Gastroesophageal sphincter (tissue), 4 donors: ENCODE results near the gene C1orf21. TPM values are rescaled to one million over a fixed set of nuclear protein-coding genes. Genes with fewer than 3 reads are reported as not detected.

ENCODE experiments used
- ATAC-seq: fragments of 150-250 bp; one replicate; pipeline ENCODE4 v1.9.1; 2016; ENCODE audit warnings: mild to moderate bottlenecking, moderate library complexity
- H3K27ac ChIP-seq, 4 donors: fragments of 200-600 bp; sonication (generic) in 3 of 4; 1 replicate in 3 of 4; 2 replicates in 1 of 4; pipeline ENCODE4 v1.5.1; 2016 to 2019
- H3K27me3 ChIP-seq: fragments of 200-600 bp; sonication (generic); one replicate; pipeline ENCODE4 v1.5.1; 2019
- H3K36me3 ChIP-seq, 2 donors: fragments of 200-600 bp; sonication (generic); one replicate each; pipeline ENCODE4 v1.5.1; 2019; ENCODE audit warnings: control low read depth in 1 of 2
- H3K4me1 ChIP-seq, 3 donors: fragments of 200-600 bp; sonication (generic); 1 replicate in 2 of 3; 2 replicates in 1 of 3; pipeline ENCODE4 v1.5.1; 2016 to 2019; ENCODE audit warnings: control low read depth in 2 of 3
- H3K4me3 ChIP-seq, 2 donors: fragments of 200-600 bp; sonication (generic); one replicate each; pipeline ENCODE4 v1.5.1; 2019; ENCODE audit warnings: mild to moderate bottlenecking in 1 of 2, moderate library complexity in 1 of 2
- H3K9me3 ChIP-seq, 3 donors: fragments of 200-600 bp; sonication (generic); one replicate each; pipeline ENCODE4 v1.5.1; 2017 to 2019; ENCODE audit warnings: control low read depth in 2 of 3
- CTCF ChIP-seq, 4 experiments: fragments of 200-600 bp in 2 of 4; fragments of 450-650 bp in 2 of 4; sonication (generic) in 1 of 4; IDR thresholded peaks; one replicate each; pipeline ENCODE4 v1.5.1; 2017 to 2019; ENCODE audit warnings: antibody characterized with exemption in 4 of 4, mild to moderate bottlenecking in 2 of 4, moderate library complexity in 2 of 4
- EP300 ChIP-seq: sonication (generic); formaldehyde crosslinking; IDR thresholded peaks from one replicate; pipeline ENCODE4 v1.6.1; 2017; ENCODE audit warnings: antibody characterized with exemption, mild to moderate bottlenecking
- POLR2A ChIP-seq, 2 donors: fragments of 450-650 bp; IDR thresholded peaks; one replicate each; pipeline ENCODE4 v1.6.1; 2017; ENCODE audit warnings: antibody characterized with exemption in 2 of 2, mild to moderate bottlenecking in 2 of 2, moderate library complexity in 1 of 2
- POLR2AphosphoS5 ChIP-seq: sonication (generic); formaldehyde crosslinking; IDR thresholded peaks from one replicate; pipeline ENCODE4 v1.6.1; 2017; ENCODE audit warnings: antibody characterized with exemption
- WGBS, 2 donors: methylation state at CpG; one replicate each; pipeline ENCODE4 v1.1.5; 2018; ENCODE audit warnings: low coverage in 1 of 2; 5-methylcytosine and 5-hydroxymethylcytosine counted together
- total RNA-seq, 4 donors: library from RNA; depleted of rRNA; stranded (reverse); fragments of >200 nt; gene quantifications; one replicate each; pipeline ENCODE4 v1.1.0, GENCODE V29; 2016

The C1orf21 gene
- total RNA-seq, 4 donors from 2014 or later: 81.4 to 167 (median 121) TPM

- H3K27me3 ChIP-seq: no peaks in the 10 kb centered on the region
- H3K27ac ChIP-seq: peak overlapping the region; percentile 43 to 84 (median 82)
- 85 to 95% methylated on average over 2 to 8 of the region's 8 CpGs for WGBS, 2 donors
- H3K9me3 ChIP-seq: peaks cover 0 to 6% (median 0%) of the 10 kb centered on the region in 3 donors
- H3K36me3 ChIP-seq: no peaks in the 10 kb centered on the region
- no peak for TF ChIP-seq POLR2A (IDR thresholded peaks at IDR 0.05)
- TF ChIP-seq POLR2AphosphoS5: no peak
- TF ChIP-seq EP300: no peak
- no peak for TF ChIP-seq CTCF (IDR thresholded peaks at IDR 0.05)
- H3K4me3 ChIP-seq: no peak overlapping the region
- H3K4me1 ChIP-seq: peaks cover 0 to 57% (median 17%) of the 10 kb centered on the region in 3 donors
- no peak for ATAC-seq
Observed at GRCh38 chr1:184536246-184536985, 149.6 kb downstream of the C1orf21 start.

GRCh38 chr1:184539580-184539979 is 152.8 kb downstream of the C1orf21 start:
- ATAC-seq: no peak
- H3K27me3 ChIP-seq: no peaks in the 10 kb centered on the region
- no peak overlapping the region for H3K27ac ChIP-seq
- peaks cover 0 to 6% (median 0%) of the 10 kb centered on the region in 3 donors for H3K9me3 ChIP-seq
- no peaks in the 10 kb centered on the region for H3K36me3 ChIP-seq
- H3K4me1 ChIP-seq: peaks cover 0 to 37% (median 14%) of the 10 kb centered on the region in 3 donors
- TF ChIP-seq POLR2A (IDR thresholded peaks at IDR 0.05) (no peak), EP300 (no peak), CTCF (IDR thresholded peaks at IDR 0.05) (no peak), POLR2AphosphoS5 (no peak)
- H3K4me3 ChIP-seq: no peak overlapping the region
- WGBS, 2 donors: 100% methylated on average over 1 to 2 of the region's 2 CpGs

GRCh38 chr1:184541537-184542152 is 154.8 kb downstream of the C1orf21 start:
- no peaks in the 10 kb centered on the region for H3K27me3 ChIP-seq
- H3K27ac ChIP-seq: peak overlapping the region; percentile 17 to 51 (median 32)
- peaks cover 0 to 9% of the 10 kb centered on the region in 2 donors for H3K36me3 ChIP-seq
- no peak for ATAC-seq
- peaks cover 0 to 26% (median 3%) of the 10 kb centered on the region in 3 donors for H3K4me1 ChIP-seq
- TF ChIP-seq POLR2A (IDR thresholded peaks at IDR 0.05): no peak
- no peak for TF ChIP-seq EP300
- no peak for TF ChIP-seq POLR2AphosphoS5
- no peak for TF ChIP-seq CTCF (IDR thresholded peaks at IDR 0.05)
- H3K9me3 ChIP-seq: no peaks in the 10 kb centered on the region
- WGBS, 2 donors: 18 to 50% methylated on average over 6 to 9 of the region's 9 CpGs
- H3K4me3 ChIP-seq: no peak overlapping the region

- Histone ChIP-seq H3K4me1 (peaks cover 0 to 30% (median 3%) of the 10 kb centered on the region in 3 donors), H3K27me3 (no peaks in the 10 kb centered on the region), H3K36me3 (peaks cover 0 to 10% of the 10 kb centered on the region in 2 donors), H3K4me3 (no peak overlapping the region), H3K9me3 (no peaks in the 10 kb centered on the region), H3K27ac (peak overlapping the region in 1 of 4 donors; percentile 51)
- ATAC-seq: no peak
- WGBS, 2 donors: 88 to 100% methylated on average over 2 to 3 of the region's 3 CpGs
- TF ChIP-seq EP300 (no peak), POLR2A (IDR thresholded peaks at IDR 0.05) (no peak)
Observed at GRCh38 chr1:184542291-184542690, 155.5 kb downstream of the C1orf21 start.

- 85 to 100% methylated on average over 1 to 4 of the region's 4 CpGs for WGBS, 2 donors
- no peak overlapping the region for H3K4me3 ChIP-seq
- no peaks in the 10 kb centered on the region for H3K27me3 ChIP-seq
- H3K9me3 ChIP-seq: no peaks in the 10 kb centered on the region
- H3K4me1 ChIP-seq: peaks cover 0 to 29% (median 3%) of the 10 kb centered on the region in 3 donors
- ATAC-seq: peak; percentile 66
- no peak for TF ChIP-seq CTCF (IDR thresholded peaks at IDR 0.05)
- TF ChIP-seq POLR2A (IDR thresholded peaks at IDR 0.05): no peak
- no peak for TF ChIP-seq EP300
- TF ChIP-seq POLR2AphosphoS5: peak; percentile 11
- no peak overlapping the region for H3K27ac ChIP-seq
- peaks cover 0 to 10% of the 10 kb centered on the region in 2 donors for H3K36me3 ChIP-seq
Observed at GRCh38 chr1:184545601-184546000, 158.8 kb downstream of the C1orf21 start.
